HCT116 (cell line): ENCODE results near the gene SPACA4. TPM values are rescaled to one million over a fixed set of nuclear protein-coding genes. Genes with fewer than 3 reads are reported as not detected.

Experiments
- ATAC-seq: fragments of 200-7000 bp; cut with Tn5 transposase; 2 replicates; pipeline ENCODE4 v1.9.1; 2020; ENCODE audit warnings: mild to moderate bottlenecking, moderate library complexity
- BruUV-seq: library from RNA; stranded (reverse); fragments of 400-500 nt; replicated peaks from 2 replicates; lab custom pipeline; 2021; lab: Mats Ljungman, UMichigan
- CTCF ChIA-PET: fragments of 300-600 bp; sonication (Branson Sonifier 250); formaldehyde crosslinking; loops from one replicate; lab custom pipeline; 2021; ENCODE audit warnings: antibody characterized with exemption; lab: Charles Lee
- POLR2A ChIA-PET: fragments of 300-600, 350-600 bp; sonication (Branson Sonifier 250); formaldehyde crosslinking; loops from one replicate; lab custom pipeline; 2021; ENCODE audit warnings: antibody characterized with exemption; lab: Charles Lee
- RAD21 ChIA-PET, 2 experiments: fragments of 300-600 bp; sonication (Branson Sonifier 250); formaldehyde crosslinking; loops; one replicate each; lab custom pipeline; 2023; ENCODE audit warnings: low total read pairs in 2 of 2; ENCODE audit not compliant: uncharacterized antibody in 2 of 2, unreplicated experiment in 2 of 2, low non-redundant PET in 1 of 2; lab: Charles Lee
- DNase-seq: peaks from one replicate; pipeline ENCODE4 v3.0.0-alpha.2; 2010; ENCODE audit warnings: low read depth, low spot score
- H2AFZ ChIP-seq: fragments of 200-600 bp; shearing (Covaris generic), sonication (generic); 2 replicates; pipeline ENCODE4 v1.6.1; 2017; ENCODE audit warnings: low read depth, mixed run types, mixed read lengths, antibody characterized with exemption, low read length; ENCODE audit not compliant: poor library complexity, severe bottlenecking
- H3K27ac ChIP-seq: 2 replicates; pipeline ENCODE4 v1.5.1; 2012; ENCODE audit warnings: low read depth, low read length
- H3K27me3 ChIP-seq: fragments of 200-600 bp; sonication (generic); 2 replicates; pipeline ENCODE4 v1.6.1; 2016; ENCODE audit warnings: mixed run types, low read length, mixed read lengths; ENCODE audit not compliant: insufficient read depth
- H3K36me3 ChIP-seq, 2 experiments: fragments of 200-500 bp in 1 of 2; fragments of 200-600 bp in 1 of 2; sonication (Bioruptor generic) in 1 of 2; sonication (generic) in 1 of 2; 2 replicates each; pipeline versions ENCODE4 v1.5.1 to v1.6.1; 2014 to 2016; ENCODE audit warnings: low read length in 2 of 2, inconsistent platforms in 1 of 2, mixed read lengths in 1 of 2, mixed run types in 1 of 2; ENCODE audit not compliant: insufficient read depth in 2 of 2, control insufficient read depth in 1 of 2
- H3K4me1 ChIP-seq, 2 experiments: fragments of 200-600 bp in 1 of 2; sonication (generic) in 1 of 2; 2 replicates each; pipeline versions ENCODE4 v1.5.1 to v1.6.1; 2012 to 2017; ENCODE audit warnings: low read length in 2 of 2, inconsistent platforms in 1 of 2, mild to moderate bottlenecking in 1 of 2, mixed read lengths in 1 of 2, mixed run types in 1 of 2, moderate library complexity in 1 of 2; ENCODE audit not compliant: insufficient read depth in 2 of 2, control insufficient read depth in 1 of 2
- H3K4me2 ChIP-seq: fragments of 200-600 bp; sonication (generic); 2 replicates; pipeline ENCODE4 v1.6.1; 2017; ENCODE audit warnings: mixed run types, low read length, mixed read lengths
- H3K4me3 ChIP-seq, 2 experiments: fragments of 200-600 bp in 1 of 2; sonication (generic) in 1 of 2; replicated peaks in 1 of 2; 2 replicates each; pipeline ENCODE4 v1.5.1; 2011 to 2016; ENCODE audit warnings: low read length in 2 of 2, control low read depth in 1 of 2, low read depth in 1 of 2, mild to moderate bottlenecking in 1 of 2, mixed read lengths in 1 of 2, mixed run types in 1 of 2
- H3K79me2 ChIP-seq: fragments of 200-600 bp; sonication (generic); 2 replicates; pipeline ENCODE4 v1.6.1; 2017; ENCODE audit warnings: mild to moderate bottlenecking, mixed run types, low read length, moderate library complexity, mixed read lengths; ENCODE audit not compliant: insufficient read depth
- H3K9ac ChIP-seq: fragments of 200-600 bp; sonication (generic); 2 replicates; pipeline ENCODE4 v1.6.1; 2016; ENCODE audit warnings: low read length, mixed read lengths
- H3K9me2 ChIP-seq: fragments of 200-600 bp; sonication (generic), shearing (Covaris generic); 2 replicates; pipeline ENCODE4 v1.6.1; 2017; ENCODE audit warnings: mixed run types, mild to moderate bottlenecking, moderate library complexity; ENCODE audit not compliant: insufficient read depth
- H3K9me3 ChIP-seq, 2 experiments: fragments of 200-500 bp in 1 of 2; fragments of 200-600 bp in 1 of 2; sonication (Bioruptor generic) in 1 of 2; sonication (generic) in 1 of 2; 2 replicates each; pipeline ENCODE4 v1.6.1; 2014 to 2017; ENCODE audit warnings: low read length in 2 of 2, mixed read lengths in 2 of 2, inconsistent platforms in 1 of 2, low read depth in 1 of 2, mild to moderate bottlenecking in 1 of 2, mixed run types in 1 of 2, moderate library complexity in 1 of 2; ENCODE audit not compliant: control insufficient read depth in 1 of 2, insufficient read depth in 1 of 2
- H4K20me1 ChIP-seq: fragments of 200-600 bp; sonication (generic), shearing (Covaris generic); 2 replicates; pipeline ENCODE4 v1.6.1; 2017; ENCODE audit warnings: mixed run types, mild to moderate bottlenecking, moderate library complexity; ENCODE audit not compliant: insufficient read depth
- CBX3 ChIP-seq: IDR thresholded peaks from 2 replicates; pipeline ENCODE4 v1.6.1; 2012; ENCODE audit warnings: low read depth
- CEBPB ChIP-seq: IDR thresholded peaks from 2 replicates; pipeline ENCODE4 v1.6.1; 2012; ENCODE audit warnings: low read depth
- EGR1 ChIP-seq: IDR thresholded peaks from 2 replicates; pipeline ENCODE4 v1.6.1; 2012; ENCODE audit warnings: low read depth
- EZH2 ChIP-seq: fragments of 200-600 bp; sonication (generic); IDR thresholded peaks from 2 replicates; pipeline ENCODE4 v1.6.1; 2017; ENCODE audit warnings: antibody characterized with exemption, mixed run types
- POLR2AphosphoS5 ChIP-seq: IDR thresholded peaks from 2 replicates; pipeline ENCODE4 v1.6.1; 2011; ENCODE audit warnings: mild to moderate bottlenecking, low read depth, low read length, moderate library complexity
- SP1 ChIP-seq: IDR thresholded peaks from 2 replicates; pipeline ENCODE4 v1.6.1; 2012; ENCODE audit warnings: low read depth
- YY1 ChIP-seq: IDR thresholded peaks from 2 replicates; pipeline ENCODE4 v1.6.1; 2011; ENCODE audit warnings: low read length, low read depth, moderate library complexity, mild to moderate bottlenecking; ENCODE audit not compliant: insufficient replicate concordance; ENCODE audit errors: extremely low read depth
- ZBTB33 ChIP-seq: IDR thresholded peaks from 2 replicates; pipeline ENCODE4 v1.6.1; 2011; ENCODE audit warnings: mild to moderate bottlenecking, low read length, moderate library complexity; ENCODE audit not compliant: insufficient replicate concordance; ENCODE audit errors: extremely low read depth
- intact Hi-C: fragments of 100-400 bp; cut with micrococcal nuclease; formaldehyde crosslinking; loops from 2 replicates; pipeline ENCODE4 v1.10.0; 2022
- total RNA-seq: library from RNA; stranded (reverse); gene quantifications from one replicate; pipeline ENCODE4 v1.2.1, GENCODE V29; 2021; ENCODE audit not compliant: unreplicated experiment

SPACA4 gene
- total RNA-seq, 1 experiment from 2014 or later = not detected

GRCh38 chr19:48624067-48624594 lies 17.6 kb downstream of the SPACA4 start:
- POLR2A ChIA-PET = interaction anchor here (0.9 to 1.3 kb wide), 6 partner anchors 9 to 122 kb away, joined by 4 to 7 read pairs (median 4); partner anchors contain the start of gene FAM83E
- DNase-seq (peak; percentile 91), ATAC-seq (peak; percentile 84)
- peaks cover 33% of the 10 kb centered on the region for H3K79me2 ChIP-seq
- RAD21 ChIA-PET = interaction anchor here in 1 of 2 experiments (0.6 kb wide), 1 partner anchor 10 kb away, joined by 3 read pairs; no protein-coding TSS in a partner anchor
- peak overlapping the region; percentile 50 to 57 for H3K4me3 ChIP-seq
- H2AFZ ChIP-seq = no peak overlapping the region
- H3K36me3 ChIP-seq = no peaks in the 10 kb centered on the region
- H3K9ac ChIP-seq = peak overlapping the region; percentile 62
- no peaks in the 10 kb centered on the region for H4K20me1 ChIP-seq
- no TSS peak for BruUV-seq
- H3K27me3 ChIP-seq = no peaks in the 10 kb centered on the region
- peak overlapping the region; percentile 82 for H3K4me2 ChIP-seq
- TF ChIP-seq CBX3 (no peak), SP1 (peak; percentile 79), CEBPB (no peak), EZH2 (no peak), POLR2AphosphoS5 (peak; percentile 26; the same call in 1 of the 2 replicates), ZBTB33 (peak; percentile 84), YY1 (peak; percentile 99), EGR1 (peak; percentile 76; the same call in 1 of the 2 replicates)
- H3K27ac ChIP-seq = peak overlapping the region; percentile 64
- CTCF ChIA-PET = interaction anchor here (1.0 kb wide), 1 partner anchor 218 kb away, joined by 3 read pairs; no protein-coding TSS in a partner anchor
- intact Hi-C loops = no loop called here
- no peaks in the 10 kb centered on the region for H3K9me2 ChIP-seq
- H3K4me1 ChIP-seq = peaks cover 23 to 34% of the 10 kb centered on the region in 2 experiments
- H3K9me3 ChIP-seq = no peaks in the 10 kb centered on the region
